Caco-2 (cell line): Measurements from ENCODE around the gene PPP1R18. TPM values are rescaled to one million over a fixed set of nuclear protein-coding genes. Genes with fewer than 3 reads are reported as not detected.

Experiments
- BruUV-seq: library from RNA; stranded (reverse); fragments of 400-500 nt; replicated peaks from 2 replicates; lab custom pipeline; 2021; lab: Mats Ljungman, UMichigan
- CTCF ChIA-PET: fragments of 300-600 bp; sonication (Branson Sonifier 250); formaldehyde crosslinking; loops from one replicate; lab custom pipeline; 2022; ENCODE audit warnings: antibody characterized with exemption; lab: Charles Lee
- POLR2A ChIA-PET: fragments of 300-600 bp; sonication (Branson Sonifier 250); formaldehyde crosslinking; loops from one replicate; lab custom pipeline; 2022; ENCODE audit warnings: antibody characterized with exemption; lab: Charles Lee
- DNase-seq, 2 experiments: peaks; one replicate each; pipeline versions ENCODE4 v3.0.0 to v3.0.0-alpha.2; 2020 to 2022
- H3K27me3 ChIP-seq: replicated peaks from 2 replicates; pipeline ENCODE4 v1.6.0; 2011; ENCODE audit warnings: low read length; ENCODE audit not compliant: control insufficient read depth, insufficient read depth
- H3K36me3 ChIP-seq: 2 replicates; pipeline ENCODE4 v1.5.1; 2011; ENCODE audit warnings: low read length; ENCODE audit not compliant: control insufficient read depth, insufficient read depth
- H3K4me1 ChIP-seq: fragments of 250-450 bp; sonication (Bioruptor Pico); 2 replicates; pipeline ENCODE4 v1.5.1; 2020; ENCODE audit warnings: mild to moderate bottlenecking
- H3K4me3 ChIP-seq: 2 replicates; pipeline ENCODE4 v1.5.1; 2011; ENCODE audit warnings: low read depth, mild to moderate bottlenecking, control low read depth, low read length
- H3K9me3 ChIP-seq: fragments of 250-450 bp; sonication (Bioruptor Pico); 2 replicates; pipeline ENCODE4 v1.5.1; 2020; ENCODE audit warnings: mild to moderate bottlenecking, moderate library complexity
- H3K27ac Mint-ChIP-seq: one replicate; pipeline ENCODE4 v1.8.0; 2022; ENCODE audit warnings: mixed read lengths; ENCODE audit not compliant: unreplicated experiment
- H3K27me3 Mint-ChIP-seq: one replicate; pipeline ENCODE4 v1.8.0; 2022; ENCODE audit warnings: mixed read lengths; ENCODE audit not compliant: insufficient read depth, unreplicated experiment
- H3K36me3 Mint-ChIP-seq: one replicate; pipeline ENCODE4 v1.8.0; 2022; ENCODE audit warnings: mild to moderate bottlenecking, mixed read lengths; ENCODE audit not compliant: insufficient read depth, unreplicated experiment
- H3K4me1 Mint-ChIP-seq: one replicate; pipeline ENCODE4 v1.8.0; 2022; ENCODE audit warnings: low read depth, mixed read lengths; ENCODE audit not compliant: unreplicated experiment
- H3K4me3 Mint-ChIP-seq: one replicate; pipeline ENCODE4 v1.8.0; 2022; ENCODE audit warnings: mild to moderate bottlenecking, moderate library complexity, mixed read lengths; ENCODE audit not compliant: unreplicated experiment
- H3K9me3 Mint-ChIP-seq: one replicate; pipeline ENCODE4 v1.8.0; 2022; ENCODE audit warnings: mixed read lengths; ENCODE audit not compliant: unreplicated experiment
- intact Hi-C: fragments of 100-400 bp; cut with micrococcal nuclease; formaldehyde crosslinking; loops from one replicate; pipeline ENCODE4 v1.10.0; 2022; ENCODE audit not compliant: unreplicated experiment
- total RNA-seq: library from RNA; stranded (reverse); gene quantifications from 2 replicates; pipeline ENCODE4 v1.2.3, GENCODE V29; 2022
- TF ChIP-seq, protein P1 (sequence below), 2 experiments: fragments of 200-600 bp in 1 of 2; IDR thresholded peaks; 1 replicate in 1 of 2; 2 replicates in 1 of 2; pipeline versions ENCODE4 v1.5.1 to v1.8.0; 2011 to 2022; ENCODE audit warnings: antibody characterized with exemption in 1 of 2, control low read depth in 1 of 2, inconsistent platforms in 1 of 2, low read depth in 1 of 2, low read length in 1 of 2, mild to moderate bottlenecking in 1 of 2, moderate library complexity in 1 of 2; ENCODE audit not compliant: insufficient read depth in 1 of 2, severe bottlenecking in 1 of 2, unreplicated experiment in 1 of 2

PPP1R18 gene
- total RNA-seq, 1 experiment from 2014 or later = 6.6 TPM

GRCh38 chr6:30696432-30696831 lies 10.0 kb upstream of the PPP1R18 start:
- no peaks in the 10 kb centered on the region for H3K36me3 ChIP-seq
- peaks cover 16% of the 10 kb centered on the region for H3K36me3 Mint-ChIP-seq
- BruUV-seq = no TSS peak
- TF ChIP-seq, protein P1, sequence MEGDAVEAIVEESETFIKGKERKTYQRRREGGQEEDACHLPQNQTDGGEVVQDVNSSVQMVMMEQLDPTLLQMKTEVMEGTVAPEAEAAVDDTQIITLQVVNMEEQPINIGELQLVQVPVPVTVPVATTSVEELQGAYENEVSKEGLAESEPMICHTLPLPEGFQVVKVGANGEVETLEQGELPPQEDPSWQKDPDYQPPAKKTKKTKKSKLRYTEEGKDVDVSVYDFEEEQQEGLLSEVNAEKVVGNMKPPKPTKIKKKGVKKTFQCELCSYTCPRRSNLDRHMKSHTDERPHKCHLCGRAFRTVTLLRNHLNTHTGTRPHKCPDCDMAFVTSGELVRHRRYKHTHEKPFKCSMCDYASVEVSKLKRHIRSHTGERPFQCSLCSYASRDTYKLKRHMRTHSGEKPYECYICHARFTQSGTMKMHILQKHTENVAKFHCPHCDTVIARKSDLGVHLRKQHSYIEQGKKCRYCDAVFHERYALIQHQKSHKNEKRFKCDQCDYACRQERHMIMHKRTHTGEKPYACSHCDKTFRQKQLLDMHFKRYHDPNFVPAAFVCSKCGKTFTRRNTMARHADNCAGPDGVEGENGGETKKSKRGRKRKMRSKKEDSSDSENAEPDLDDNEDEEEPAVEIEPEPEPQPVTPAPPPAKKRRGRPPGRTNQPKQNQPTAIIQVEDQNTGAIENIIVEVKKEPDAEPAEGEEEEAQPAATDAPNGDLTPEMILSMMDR (IDR thresholded peaks at IDR 0.05; ENCODE audit: insufficient read depth in 1 of 2, low read depth in 1 of 2, low read length in 1 of 2, severe bottlenecking in 1 of 2, unreplicated experiment in 1 of 2) = no peak
- no peak overlapping the region for H3K27ac Mint-ChIP-seq
- peaks cover 15% of the 10 kb centered on the region for H3K4me1 ChIP-seq
- intact Hi-C loops = no loop called here
- H3K9me3 ChIP-seq = no peaks in the 10 kb centered on the region
- ChIA-PET POLR2A (interaction anchor here (0.6 kb wide), 1 partner anchor 12 kb away, joined by 3 read pairs; no protein-coding TSS in a partner anchor), CTCF (interaction anchor here (2.2 kb wide), 1 partner anchor 21 kb away, joined by 6 read pairs; the partner anchor contains the start of gene MDC1)
- DNase-seq = no peak
- H3K27me3 Mint-ChIP-seq = no peaks in the 10 kb centered on the region
- peaks cover 19% of the 10 kb centered on the region for H3K4me1 Mint-ChIP-seq
- no peaks in the 10 kb centered on the region for H3K9me3 Mint-ChIP-seq
- no peak overlapping the region for H3K4me3 Mint-ChIP-seq
- H3K27me3 ChIP-seq = no peaks in the 10 kb centered on the region
- H3K4me3 ChIP-seq = no peak overlapping the region

DNA sequence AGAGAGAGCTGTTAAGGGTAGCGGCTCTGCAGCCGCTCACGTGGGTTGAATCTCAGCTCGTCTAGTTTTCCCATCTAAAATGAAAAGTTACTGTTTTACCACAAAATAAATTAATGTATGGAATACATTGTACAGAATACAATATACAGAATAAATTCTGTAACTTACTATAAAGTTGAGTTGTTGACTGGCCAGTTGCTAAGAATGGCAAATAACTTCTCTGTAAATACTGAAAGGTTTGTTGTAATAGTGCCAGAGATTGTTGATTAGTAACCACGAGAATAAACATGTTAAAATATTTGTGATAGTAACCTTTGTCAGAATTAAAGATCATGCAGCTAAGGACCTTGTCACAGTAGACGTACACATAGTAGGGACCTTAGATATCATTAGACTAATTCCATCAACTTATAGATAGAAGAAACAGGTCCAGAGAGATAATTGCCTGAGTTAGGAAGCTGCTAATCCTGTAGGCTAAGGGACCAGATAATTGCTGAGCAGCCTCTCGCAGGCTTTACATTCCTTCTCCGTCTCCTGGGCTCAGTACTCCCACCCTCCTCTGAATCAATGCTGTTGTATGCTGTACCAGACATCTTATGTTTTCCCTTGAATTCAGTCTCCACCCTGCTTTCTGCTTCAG lies 4.9 kb upstream of the PPP1R18 start:
- no peaks in the 10 kb centered on the region for H3K9me3 ChIP-seq
- no peaks in the 10 kb centered on the region for H3K36me3 ChIP-seq
- H3K27ac Mint-ChIP-seq = peak overlapping the region; percentile 39
- H3K4me3 ChIP-seq = peak overlapping the region; percentile 75
- no peaks in the 10 kb centered on the region for H3K9me3 Mint-ChIP-seq
- no peaks in the 10 kb centered on the region for H3K27me3 Mint-ChIP-seq
- intact Hi-C loops = no loop called here
- H3K4me3 Mint-ChIP-seq = peak overlapping the region; percentile 74
- TSS peak; percentile 35 for BruUV-seq
- peaks cover 31% of the 10 kb centered on the region for H3K4me1 ChIP-seq
- H3K4me1 Mint-ChIP-seq = peaks cover 45% of the 10 kb centered on the region
- ChIA-PET POLR2A (interaction anchor here (1.6 kb wide), 1 partner anchor 26 kb away, joined by 12 read pairs; the partner anchor contains the start of gene MDC1), CTCF (interaction anchor here (0.7 to 2.0 kb wide), 4 partner anchors 13 to 449 kb away, joined by 3 to 6 read pairs (median 5); partner anchors contain the start of genes DHX16 and MDC1)
- DNase-seq = no peak
- TF ChIP-seq, protein P1 (IDR thresholded peaks at IDR 0.05; ENCODE audit: insufficient read depth in 1 of 2, low read depth in 1 of 2, low read length in 1 of 2, severe bottlenecking in 1 of 2, unreplicated experiment in 1 of 2) = no peak
- no peaks in the 10 kb centered on the region for H3K27me3 ChIP-seq
- H3K36me3 Mint-ChIP-seq = peaks cover 7% of the 10 kb centered on the region

DNA sequence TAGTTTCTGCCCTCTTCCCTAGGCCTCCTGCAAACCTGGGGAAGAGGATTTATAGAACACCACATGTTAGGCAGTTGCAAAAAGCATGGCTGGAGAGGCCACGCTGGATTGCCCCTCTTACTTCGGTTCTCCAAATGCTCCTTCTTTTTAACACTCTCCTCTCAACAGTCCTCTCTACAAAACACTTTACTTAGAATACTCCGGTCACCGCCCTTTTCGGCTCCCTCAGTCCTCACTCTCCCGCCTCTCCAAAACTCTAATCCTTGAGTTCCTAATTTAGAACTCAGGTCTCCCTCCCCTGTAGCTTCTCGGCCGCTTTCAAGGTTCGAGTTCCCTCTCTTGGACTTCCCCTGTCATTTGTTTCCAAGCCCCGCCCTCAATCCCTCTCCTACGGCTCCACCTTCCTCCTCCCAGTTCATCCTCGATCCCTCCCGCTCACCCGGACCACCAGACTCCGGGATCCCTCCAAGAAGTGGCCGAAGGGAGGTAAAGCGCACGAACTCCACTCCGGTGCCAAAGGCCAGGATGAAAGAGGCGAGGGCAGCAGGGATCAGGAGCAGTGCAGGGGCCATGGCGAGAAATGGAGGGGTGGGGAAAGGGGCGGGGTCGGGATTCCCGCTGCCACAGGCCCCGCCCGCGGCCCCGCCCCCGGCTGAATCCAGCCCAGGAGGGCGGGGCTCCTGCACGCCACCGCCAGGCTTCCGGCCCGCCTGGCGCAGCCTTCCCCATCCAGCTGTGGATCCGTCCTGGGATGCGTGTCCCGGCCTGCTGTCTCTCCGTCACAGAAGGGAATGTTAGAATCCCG lies 4.2 kb upstream of the PPP1R18 start, which contains the start of gene NRM:
Gene NRM (minus strand): TSS at position 582 of the 805 bp plus-strand sequence. CDS start 10 bp downstream, at position 572.
- POLR2A ChIA-PET = interaction anchor here (1.6 kb wide), 1 partner anchor 27 kb away, joined by 12 read pairs; the partner anchor contains the start of gene MDC1
- Histone ChIP-seq H3K4me1 (peaks cover 26% of the 10 kb centered on the region), H3K36me3 (no peaks in the 10 kb centered on the region), H3K4me3 (peak within 1 kb of the TSS; percentile 75), H3K9me3 (no peaks in the 10 kb centered on the region), H3K27me3 (no peaks in the 10 kb centered on the region)
- intact Hi-C loops = loop anchor here (1.0 kb wide), 1 partner anchor 27 kb away; the partner anchor contains the start of gene MDC1
- TF ChIP-seq, protein P1 (IDR thresholded peaks at IDR 0.05; ENCODE audit: insufficient read depth in 1 of 2, low read depth in 1 of 2, low read length in 1 of 2, severe bottlenecking in 1 of 2, unreplicated experiment in 1 of 2) = no peak
- Mint-ChIP-seq H3K27ac (peak within 1 kb of the TSS; percentile 39), H3K4me1 (peaks cover 50% of the 10 kb centered on the region), H3K9me3 (no peaks in the 10 kb centered on the region), H3K4me3 (peak within 1 kb of the TSS; percentile 74), H3K36me3 (peaks cover 10% of the 10 kb centered on the region), H3K27me3 (no peaks in the 10 kb centered on the region)
- DNase-seq = peak; percentile 81 to 88
- CTCF ChIA-PET = interaction anchor here (0.6 to 2.0 kb wide), 6 partner anchors 12 to 450 kb away, joined by 3 to 6 read pairs (median 4); partner anchors contain the start of genes DHX16 and MDC1
- TSS peak; percentile 38 for BruUV-seq
